Left hindlimb (tissue), 1 donor: ENCODE data around the gene SAP30BP.

ENCODE experiments used
- DNase-seq: peaks from one replicate; pipeline ENCODE4 v3.0.0-alpha.2; 2018

Gene SAP30BP

GRCh38 chr17:75743625-75744206 is 76.6 kb downstream of the SAP30BP start:
- DNase-seq, result no peak

- DNase-seq, result no peak
Measured at GRCh38 chr17:75748706-75749105, 81.6 kb downstream of the SAP30BP start.

GRCh38 chr17:75749545-75750389 is 82.6 kb downstream of the SAP30BP start:
- DNase-seq, result peak; percentile 79

- DNase-seq, result no peak
Measured at GRCh38 chr17:75750661-75751423, 83.7 kb downstream of the SAP30BP start.

- no peak for DNase-seq
Measured at GRCh38 chr17:75751676-75752404, 84.7 kb downstream of the SAP30BP start.

- DNase-seq, result no peak
Measured at GRCh38 chr17:75752405-75752709, 85.2 kb downstream of the SAP30BP start.

GRCh38 chr17:75752802-75753513 is 85.8 kb downstream of the SAP30BP start:
- no peak for DNase-seq

- peak; percentile 86 for DNase-seq
Measured at GRCh38 chr17:75753514-75754377, 86.6 kb downstream of the SAP30BP start.

GRCh38 chr17:75754378-75755204 is 87.5 kb downstream of the SAP30BP start:
- DNase-seq, result no peak

- peak; percentile 60 for DNase-seq
Measured at GRCh38 chr17:75755205-75755901, 88.2 kb downstream of the SAP30BP start.

- no peak for DNase-seq
Measured at GRCh38 chr17:75755990-75756389, 88.9 kb downstream of the SAP30BP start.

GRCh38 chr17:75756451-75757085 is 89.4 kb downstream of the SAP30BP start:
- DNase-seq, result no peak

GRCh38 chr17:75757086-75757681 is 90.0 kb downstream of the SAP30BP start:
- no peak for DNase-seq
